ENCODE data around the gene TMOD3.
A peak's percentile ranks its signal among the peaks of the same experiment; 100 is the strongest.
"Not testable (repeated sequence)": the region's sequence is repeated elsewhere in the genome, so short reads cannot be mapped to it uniquely, and the experiment has no call there.

Gene TMOD3

GRCh38 chr15:51829376-51830275, at the start of gene TMOD3:
TMOD3 (plus strand) TSS chr15:51829653; CDS start chr15:51862885, 33,232 bp downstream.
- DNase-seq (ENCODE audit: low spot score), result peak; percentile 98

- no peak for DNase-seq (ENCODE audit: low spot score)
These were observed 48.8 kb upstream of the TMOD3 start for GRCh38 chr15:51780636-51781035.

- no peak for DNase-seq (ENCODE audit: low spot score)
These were observed 47.9 kb upstream of the TMOD3 start for GRCh38 chr15:51781506-51781905.

- DNase-seq (ENCODE audit: low spot score), result no peak
These were observed 47.0 kb upstream of the TMOD3 start for GRCh38 chr15:51782357-51782896.

GRCh38 chr15:51783967-51784366, 45.5 kb upstream of the TMOD3 start:
- no peak for DNase-seq (ENCODE audit: low spot score)

GRCh38 chr15:51787130-51787529, 42.3 kb upstream of the TMOD3 start:
- not testable (repeated sequence) for DNase-seq (ENCODE audit: low spot score)

GRCh38 chr15:51792474-51792873, 37.0 kb upstream of the TMOD3 start:
- not testable (repeated sequence) for DNase-seq (ENCODE audit: low spot score)

- no peak for DNase-seq (ENCODE audit: low spot score)
These were observed 35.7 kb upstream of the TMOD3 start for GRCh38 chr15:51793521-51794305.

GRCh38 chr15:51796847-51797401, 32.5 kb upstream of the TMOD3 start:
- DNase-seq (ENCODE audit: low spot score), result no peak

GRCh38 chr15:51798281-51798680, 31.2 kb upstream of the TMOD3 start:
- DNase-seq (ENCODE audit: low spot score), result no peak

GRCh38 chr15:51799282-51800252, 29.9 kb upstream of the TMOD3 start:
- no peak for DNase-seq (ENCODE audit: low spot score)

GRCh38 chr15:51801391-51801835, 28.0 kb upstream of the TMOD3 start:
- DNase-seq (ENCODE audit: low spot score), result peak; percentile 18

GRCh38 chr15:51802593-51802992, 26.9 kb upstream of the TMOD3 start:
- no peak for DNase-seq (ENCODE audit: low spot score)

- no peak for DNase-seq (ENCODE audit: low spot score)
These were observed 25.5 kb upstream of the TMOD3 start for GRCh38 chr15:51803965-51804364.

- DNase-seq (ENCODE audit: low spot score), result no peak
These were observed 23.3 kb upstream of the TMOD3 start for GRCh38 chr15:51806123-51806522.

GRCh38 chr15:51809457-51809856, 20.0 kb upstream of the TMOD3 start:
- DNase-seq (ENCODE audit: low spot score), result no peak

- no peak for DNase-seq (ENCODE audit: low spot score)
These were observed 16.9 kb upstream of the TMOD3 start for GRCh38 chr15:51812598-51812997.

- no peak for DNase-seq (ENCODE audit: low spot score)
These were observed 14.8 kb upstream of the TMOD3 start for GRCh38 chr15:51814606-51815005.

GRCh38 chr15:51816611-51817010, 12.8 kb upstream of the TMOD3 start:
- no peak for DNase-seq (ENCODE audit: low spot score)

- peak; percentile 14 for DNase-seq (ENCODE audit: low spot score)
These were observed 11.3 kb upstream of the TMOD3 start for GRCh38 chr15:51818150-51818549.

- DNase-seq (ENCODE audit: low spot score), result no peak
These were observed 3.8 kb upstream of the TMOD3 start for GRCh38 chr15:51825698-51826097.

Data from AG08395 (cell line).